NT2/D1 (cell line): ENCODE data around the gene ANXA4.
"Not testable (repeated sequence)": the region's sequence is repeated elsewhere in the genome, so short reads cannot be mapped to it uniquely, and the experiment has no call there.

Experiments
- DNase-seq: peaks from one replicate; pipeline ENCODE4 v3.0.0-alpha.2; 2011; ENCODE audit warnings: low read depth, low spot score
- H3K27me3 ChIP-seq: 2 replicates; pipeline ENCODE4 v1.6.0; 2011; ENCODE audit warnings: mild to moderate bottlenecking; ENCODE audit not compliant: insufficient read length, insufficient read depth
- H3K36me3 ChIP-seq: 2 replicates; pipeline ENCODE4 v1.6.1; 2011; ENCODE audit warnings: mild to moderate bottlenecking, low read length, mixed read lengths; ENCODE audit not compliant: insufficient read depth, insufficient read length
- H3K4me1 ChIP-seq: 2 replicates; pipeline ENCODE4 v1.5.1; 2011; ENCODE audit not compliant: insufficient read depth, insufficient read length
- H3K4me3 ChIP-seq: 2 replicates; pipeline ENCODE4 v1.5.1; 2011; ENCODE audit warnings: low read depth; ENCODE audit not compliant: insufficient read length
- H3K9ac ChIP-seq: 2 replicates; pipeline ENCODE4 v1.6.0; 2011; ENCODE audit warnings: low read depth; ENCODE audit not compliant: insufficient read length
- H3K9me3 ChIP-seq: 2 replicates; pipeline ENCODE4 v1.5.1; 2011; ENCODE audit warnings: mild to moderate bottlenecking, low read length; ENCODE audit not compliant: insufficient read depth
- SUZ12 ChIP-seq: IDR thresholded peaks from 2 replicates; pipeline ENCODE4 v1.6.1; 2011; ENCODE audit not compliant: insufficient read length, insufficient read depth; ENCODE audit errors: extremely low read depth
- YY1 ChIP-seq: IDR thresholded peaks from 2 replicates; pipeline ENCODE4 v1.6.1; 2011; ENCODE audit not compliant: insufficient read length, insufficient read depth
- ZNF274 ChIP-seq: IDR thresholded peaks from 2 replicates; pipeline ENCODE4 v1.6.1; 2011; ENCODE audit warnings: mild to moderate bottlenecking, low read depth, low read length

ANXA4 gene

GRCh38 chr2:69827796-69828540, 86.0 kb downstream of the ANXA4 start:
- no peaks in the 10 kb centered on the region for H3K4me1 ChIP-seq
- H3K27me3 ChIP-seq, result no peaks in the 10 kb centered on the region
- no peaks in the 10 kb centered on the region for H3K9me3 ChIP-seq
- peaks cover 4% of the 10 kb centered on the region for H3K36me3 ChIP-seq
- TF ChIP-seq ZNF274 (no peak), YY1 (no peak), SUZ12 (no peak)
- DNase-seq, result no peak
- H3K9ac ChIP-seq, result no peak overlapping the region
- H3K4me3 ChIP-seq, result no peak overlapping the region

DNA sequence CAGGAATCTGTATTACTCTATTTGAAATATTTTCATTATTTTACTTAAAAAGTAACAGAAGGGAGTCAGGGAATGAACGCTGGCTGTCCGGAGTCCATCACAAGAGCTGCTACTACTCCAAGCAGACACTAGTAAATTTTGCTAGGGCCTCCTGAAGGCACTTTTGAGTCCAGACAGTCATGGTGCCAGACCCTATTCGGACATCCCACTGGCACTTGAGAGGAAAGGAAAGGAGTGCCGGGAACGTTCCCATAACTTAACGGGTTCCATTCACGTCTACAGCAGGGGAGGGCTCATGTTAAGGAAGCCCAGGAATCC, 87.0 kb downstream of the ANXA4 start:
- Histone ChIP-seq H3K4me3 (peak overlapping the region; percentile 88), H3K9ac (peak overlapping the region; percentile 82), H3K27me3 (no peaks in the 10 kb centered on the region), H3K36me3 (peaks cover 4% of the 10 kb centered on the region), H3K9me3 (no peaks in the 10 kb centered on the region), H3K4me1 (no peaks in the 10 kb centered on the region)
- peak; percentile 68 for DNase-seq
- TF ChIP-seq ZNF274 (no peak), SUZ12 (no peak)

GRCh38 chr2:69829256-69830044, 87.5 kb downstream of the ANXA4 start, which contains the start of gene GMCL1:
TSS of gene GMCL1 (plus strand) at chr2:69829660. CDS start at chr2:69829893, 233 bp downstream.
- no peak for TF ChIP-seq YY1
- TF ChIP-seq SUZ12, result no peak
- no peak for TF ChIP-seq ZNF274
- peak; percentile 94 for DNase-seq
- Histone ChIP-seq H3K27me3 (no peaks in the 10 kb centered on the region), H3K4me1 (no peaks in the 10 kb centered on the region), H3K36me3 (peaks cover 4% of the 10 kb centered on the region), H3K9ac (peak within 1 kb of the TSS; percentile 92), H3K4me3 (peak within 1 kb of the TSS; percentile 88), H3K9me3 (no peaks in the 10 kb centered on the region)

DNA sequence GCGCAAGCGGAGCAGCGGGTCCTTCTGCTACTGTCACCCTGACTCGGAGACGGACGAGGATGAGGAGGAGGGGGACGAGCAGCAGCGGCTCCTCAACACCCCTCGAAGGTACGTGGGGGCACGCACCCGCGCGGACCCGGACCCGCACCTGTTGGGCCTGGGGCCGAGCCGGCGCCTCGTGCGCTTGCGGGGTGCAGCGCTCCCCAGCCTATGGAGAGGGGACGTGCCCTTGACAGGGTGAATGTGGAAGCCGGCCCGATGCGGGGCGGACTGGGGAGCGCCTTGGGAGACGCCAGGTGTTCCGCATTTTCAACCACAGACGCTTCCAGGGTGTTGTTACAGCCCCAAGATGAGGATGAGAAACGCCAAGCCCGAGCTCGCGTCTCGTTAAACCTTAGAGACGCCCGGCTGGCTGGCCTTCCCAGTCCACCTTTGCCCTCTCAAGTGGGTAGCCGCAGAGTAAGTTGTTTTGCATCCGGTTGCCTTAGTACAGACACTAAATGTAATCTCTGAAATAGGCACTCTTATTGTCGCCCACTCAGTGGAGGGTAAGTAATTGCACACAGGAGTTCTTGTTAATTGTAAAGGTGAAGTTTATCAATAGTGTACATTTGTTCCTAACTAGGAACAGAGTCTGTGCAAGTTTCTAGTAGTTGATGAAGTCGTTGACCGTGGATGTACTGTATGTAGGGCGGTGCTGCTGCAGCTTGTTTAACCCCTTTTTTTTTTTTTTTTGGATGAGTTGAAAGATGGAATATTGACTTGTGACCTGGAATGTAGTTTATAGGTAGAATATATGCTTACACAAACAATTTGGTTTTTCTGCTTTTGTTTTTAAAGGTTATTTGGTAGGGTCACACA, 88.3 kb downstream of the ANXA4 start:
- Histone ChIP-seq H3K4me3 (peak overlapping the region; percentile 88), H3K27me3 (no peaks in the 10 kb centered on the region), H3K4me1 (no peaks in the 10 kb centered on the region), H3K9ac (peak overlapping the region; percentile 92), H3K9me3 (no peaks in the 10 kb centered on the region), H3K36me3 (peaks cover 4% of the 10 kb centered on the region)
- no peak for DNase-seq
- TF ChIP-seq ZNF274 (no peak), YY1 (no peak), SUZ12 (no peak)

DNA sequence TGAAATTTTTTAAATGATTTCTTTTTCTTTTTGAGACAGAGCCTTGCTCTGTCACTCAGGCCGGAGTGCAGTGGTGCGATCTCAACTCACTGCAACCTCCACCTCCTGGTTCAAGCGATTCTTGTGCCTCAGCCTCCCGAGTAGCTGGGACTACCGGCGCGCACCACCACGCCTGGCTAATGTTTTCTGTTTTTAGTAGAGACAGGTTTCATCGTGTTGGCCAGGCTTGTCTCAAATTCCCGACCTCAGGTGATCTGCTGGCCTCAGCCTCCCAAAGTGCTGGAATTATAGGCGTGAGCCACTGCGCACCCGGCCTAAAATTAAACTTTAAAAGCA, 88.9 kb downstream of the ANXA4 start:
- H3K36me3 ChIP-seq, DNase-seq, H3K27me3 ChIP-seq, H3K9me3 ChIP-seq, H3K9ac ChIP-seq, H3K4me1 ChIP-seq: not testable (repeated sequence)
- H3K4me3 ChIP-seq, result peak overlapping the region; percentile 88

DNA sequence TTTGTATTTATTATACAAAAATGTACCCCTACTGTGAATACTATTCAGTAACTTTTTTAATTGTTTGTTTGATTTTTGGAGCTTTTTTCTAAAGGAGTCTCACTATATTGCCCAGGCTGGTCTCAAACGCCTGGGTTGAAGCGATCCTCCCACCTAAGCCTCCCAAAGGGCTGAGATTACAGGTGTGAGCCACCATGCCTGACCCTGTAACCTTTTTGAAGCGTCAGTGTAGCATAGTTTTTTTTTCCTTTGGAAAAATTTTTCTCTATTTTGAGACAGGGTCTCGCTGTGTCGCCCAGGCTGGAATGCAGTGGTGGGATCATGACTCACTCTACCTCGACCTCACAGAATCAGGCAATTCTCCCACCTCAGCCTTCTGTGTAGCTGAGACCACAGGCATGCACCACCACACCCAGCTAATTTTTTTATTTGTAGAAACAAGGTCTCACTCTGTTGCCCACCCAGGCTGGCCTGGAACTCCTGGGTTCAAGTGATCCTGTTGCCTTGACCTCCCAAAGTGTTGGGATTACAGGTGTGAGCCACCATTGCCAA, 89.5 kb downstream of the ANXA4 start:
- Histone ChIP-seq H3K9me3 (no peaks in the 10 kb centered on the region), H3K27me3 (no peaks in the 10 kb centered on the region), H3K36me3 (peaks cover 4% of the 10 kb centered on the region), H3K4me3 (no peak overlapping the region), H3K9ac (no peak overlapping the region), H3K4me1 (no peaks in the 10 kb centered on the region)
- TF ChIP-seq ZNF274, result no peak
- no peak for TF ChIP-seq YY1
- TF ChIP-seq SUZ12, result no peak
- DNase-seq, result no peak

DNA sequence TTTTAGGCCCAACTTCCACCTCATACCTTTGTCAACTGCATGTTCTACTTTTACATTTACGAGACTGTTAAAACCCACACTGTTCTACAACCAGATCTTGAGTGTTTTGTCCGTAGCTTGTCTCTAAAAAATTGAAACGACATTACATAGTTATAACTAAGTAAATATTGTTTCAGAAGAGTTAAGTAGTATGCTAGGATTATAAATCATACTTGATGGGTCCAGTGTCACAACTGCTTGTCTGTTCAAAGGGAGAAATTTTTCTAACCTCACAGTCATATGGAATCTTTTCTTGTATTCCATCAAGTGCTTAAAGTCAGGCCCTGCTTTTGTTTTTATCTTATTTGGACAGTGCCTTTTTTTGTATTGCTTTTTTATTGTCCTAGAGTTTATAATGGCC, 91.8 kb downstream of the ANXA4 start:
- H3K27me3 ChIP-seq, result no peaks in the 10 kb centered on the region
- no peak for DNase-seq
- H3K4me1 ChIP-seq, result no peaks in the 10 kb centered on the region
- TF ChIP-seq SUZ12, result no peak
- no peak for TF ChIP-seq YY1
- no peak for TF ChIP-seq ZNF274
- no peak overlapping the region for H3K4me3 ChIP-seq
- peaks cover 11% of the 10 kb centered on the region for H3K36me3 ChIP-seq
- H3K9me3 ChIP-seq, result no peaks in the 10 kb centered on the region
- H3K9ac ChIP-seq, result no peak overlapping the region
